ENCODE results near the gene BDP1. TPM values are rescaled to one million over a fixed set of nuclear protein-coding genes. Genes with fewer than 3 reads are reported as not detected.
"Not testable (repeated sequence)": the region's sequence is repeated elsewhere in the genome, so short reads cannot be mapped to it uniquely, and the experiment has no call there.

Gene BDP1
- polyA plus RNA-seq, 1 of the 3 experiments (the other 2 are of a cell fraction) = 4.4 TPM

DNA sequence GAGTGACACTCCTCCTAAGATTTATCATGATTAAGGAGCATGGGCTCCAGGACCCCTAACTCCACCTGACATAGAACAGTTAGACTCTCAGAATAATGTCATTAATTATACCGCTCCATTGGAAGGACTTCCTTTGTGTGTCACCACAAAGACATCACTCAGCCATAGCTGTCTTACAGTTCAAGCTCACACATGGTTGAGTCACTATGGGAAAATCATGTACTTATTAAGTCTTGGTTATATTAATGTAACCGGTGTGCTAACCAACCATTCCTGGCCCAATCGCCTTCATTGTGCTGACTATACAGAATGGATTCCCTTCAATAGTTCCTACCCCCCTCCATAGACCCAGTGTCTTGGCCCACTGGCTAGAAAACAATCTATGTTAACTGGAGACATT is 120.8 kb downstream of the BDP1 start:
- ChIA-PET POLR2A (no interaction called here), CTCF (interaction anchor here (1.1 kb wide), 1 partner anchor 182 kb away, joined by 6 read pairs; no protein-coding TSS in a partner anchor)
- Histone ChIP-seq H3K4me1 (ENCODE audit: control insufficient read depth in 1 of 2, insufficient read depth in 2 of 2, low read depth in 1 of 2, low read length in 1 of 2) (no peaks in the 10 kb centered on the region), H3K4me3 (ENCODE audit: low read depth in 2 of 2, low read length in 1 of 2) (no peak overlapping the region), H3K9me2 (no peaks in the 10 kb centered on the region), H2AFZ (ENCODE audit: low read depth) (no peak overlapping the region), H3K36me3 (replicated peaks in 1 of 2; ENCODE audit: control insufficient read depth in 1 of 2, insufficient read depth in 2 of 2, low read length in 1 of 2) (no peaks in the 10 kb centered on the region), H3K27me3 (ENCODE audit: insufficient read depth) (no peaks in the 10 kb centered on the region), H3K4me2 (no peak overlapping the region), H3K9me3 (no peaks in the 10 kb centered on the region), H4K20me1 (ENCODE audit: insufficient read depth) (no peaks in the 10 kb centered on the region), H3K9ac (no peak overlapping the region), H3F3A (replicated peaks; ENCODE audit: insufficient read depth) (no peaks in the 10 kb centered on the region), H3K79me2 (ENCODE audit: insufficient read depth) (no peaks in the 10 kb centered on the region), H3K27ac (ENCODE audit: low read depth in 2 of 2, low read length in 1 of 2) (no peak overlapping the region)
- DNase-seq = no peak
- TF ChIP-seq NRF1 (IDR thresholded peaks at IDR 0.05; ENCODE audit: low read depth, low read length) (no peak), RCOR1 (IDR thresholded peaks at IDR 0.05; ENCODE audit: low read length) (no peak), MEF2A (IDR thresholded peaks at IDR 0.05; ENCODE audit: borderline replicate concordance, low read depth) (no peak), RFX5 (IDR thresholded peaks at IDR 0.05; ENCODE audit: low read length) (no peak), USF2 (IDR thresholded peaks at IDR 0.05; ENCODE audit: borderline replicate concordance, low read depth, low read length) (no peak), FOXJ3 (CRISPR knock-in tag; IDR thresholded peaks at IDR 0.05) (no peak), SIN3A (IDR thresholded peaks at IDR 0.05; ENCODE audit: borderline replicate concordance, low read depth, low read length) (no peak), EP300 (IDR thresholded peaks at IDR 0.05; ENCODE audit: borderline replicate concordance in 1 of 2, low read depth in 1 of 2, low read length in 1 of 2) (no peak), ELF1 (IDR thresholded peaks at IDR 0.05) (no peak), JUND (IDR thresholded peaks at IDR 0.05) (no peak), TAF1 (IDR thresholded peaks at IDR 0.05; ENCODE audit: borderline replicate concordance, low read depth, low read length) (no peak), TCF12 (IDR thresholded peaks at IDR 0.05) (no peak), SMC3 (IDR thresholded peaks at IDR 0.05; ENCODE audit: low read depth, low read length) (no peak), POLR2AphosphoS5 (IDR thresholded peaks at IDR 0.05; ENCODE audit: low read depth, low read length) (no peak), CHD2 (IDR thresholded peaks at IDR 0.05; ENCODE audit: low read length, partially characterized antibody) (no peak)
- TF ChIP-seq, protein P1, sequence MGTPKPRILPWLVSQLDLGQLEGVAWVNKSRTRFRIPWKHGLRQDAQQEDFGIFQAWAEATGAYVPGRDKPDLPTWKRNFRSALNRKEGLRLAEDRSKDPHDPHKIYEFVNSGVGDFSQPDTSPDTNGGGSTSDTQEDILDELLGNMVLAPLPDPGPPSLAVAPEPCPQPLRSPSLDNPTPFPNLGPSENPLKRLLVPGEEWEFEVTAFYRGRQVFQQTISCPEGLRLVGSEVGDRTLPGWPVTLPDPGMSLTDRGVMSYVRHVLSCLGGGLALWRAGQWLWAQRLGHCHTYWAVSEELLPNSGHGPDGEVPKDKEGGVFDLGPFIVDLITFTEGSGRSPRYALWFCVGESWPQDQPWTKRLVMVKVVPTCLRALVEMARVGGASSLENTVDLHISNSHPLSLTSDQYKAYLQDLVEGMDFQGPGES (IDR thresholded peaks at IDR 0.05; ENCODE audit: low read depth, low read length) = no peak
- 100% methylated on average over 3 of the region's 3 CpGs for WGBS (ENCODE audit: low lambda C conversion rate)

DNA sequence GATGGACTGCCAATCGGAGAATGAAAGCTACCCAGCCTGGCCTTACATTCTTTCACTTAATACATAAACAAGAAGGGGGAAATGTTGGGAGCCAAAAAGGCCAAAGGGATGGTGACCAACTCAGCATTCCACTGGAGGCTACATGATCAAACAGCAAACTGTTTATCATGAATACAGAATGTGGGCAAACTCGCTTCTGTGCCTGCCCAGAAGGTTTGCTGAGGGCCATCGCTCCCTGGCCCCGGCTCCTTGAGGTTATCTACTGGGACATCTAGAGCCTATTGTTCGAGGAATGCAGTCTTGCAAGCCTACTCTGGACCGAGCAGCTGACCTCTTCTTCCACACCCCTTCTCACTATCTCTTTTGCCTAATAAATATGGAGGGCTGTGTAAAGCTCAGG is 122.4 kb downstream of the BDP1 start:
- POLR2A ChIA-PET; H3K36me3 ChIP-seq (replicated peaks in 1 of 2; ENCODE audit: control insufficient read depth in 1 of 2, insufficient read depth in 2 of 2, low read length in 1 of 2); H4K20me1 ChIP-seq (ENCODE audit: insufficient read depth); H3K4me3 ChIP-seq (ENCODE audit: low read depth in 2 of 2, low read length in 1 of 2); H3K4me2 ChIP-seq; H3K27me3 ChIP-seq (ENCODE audit: insufficient read depth); H3F3A ChIP-seq (replicated peaks; ENCODE audit: insufficient read depth); H3K79me2 ChIP-seq (ENCODE audit: insufficient read depth); H2AFZ ChIP-seq (ENCODE audit: low read depth); H3K9ac ChIP-seq; H3K4me1 ChIP-seq (ENCODE audit: control insufficient read depth in 1 of 2, insufficient read depth in 2 of 2, low read depth in 1 of 2, low read length in 1 of 2); H3K27ac ChIP-seq (ENCODE audit: low read depth in 2 of 2, low read length in 1 of 2); CTCF ChIA-PET; DNase-seq; H3K9me3 ChIP-seq; H3K9me2 ChIP-seq: not testable (repeated sequence)
- 88% methylated on average over 5 of the region's 6 CpGs for WGBS (ENCODE audit: low lambda C conversion rate)
